Measurements from ENCODE around the gene ROR1. TPM values are rescaled to one million over a fixed set of nuclear protein-coding genes. Genes with fewer than 3 reads are reported as not detected.

ROR1 gene
- total and polyA plus RNA-seq, 2 donors (not counting 1 experiment from before 2014, with no cell fraction given): 0.46 to 16.0 TPM

DNA sequence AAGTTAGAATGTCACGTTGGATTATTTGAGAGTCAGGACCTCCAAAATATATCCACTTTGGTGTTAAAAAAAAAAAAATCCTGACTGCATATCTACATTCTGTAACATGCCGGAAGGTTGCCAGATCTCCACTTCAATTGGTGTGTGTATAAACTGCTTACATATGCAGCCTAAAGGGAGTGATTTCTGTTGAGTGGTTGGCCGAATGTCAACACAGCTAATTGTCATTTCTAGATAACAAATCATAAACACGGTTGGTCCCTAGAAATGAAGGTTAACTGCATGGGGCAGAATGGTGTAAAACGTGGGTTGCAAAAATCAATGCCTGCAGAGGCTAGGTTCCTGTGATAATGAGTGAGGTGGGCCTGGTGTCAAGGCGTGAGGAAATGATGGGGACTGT, 15.0 kb upstream of the ROR1 start:
- Mint-ChIP-seq H3K4me3 (no peak overlapping the region), H3K27ac (no peak overlapping the region), H3K9me3 (ENCODE audit: insufficient read depth) (no peaks in the 10 kb centered on the region), H3K27me3 (peaks cover 5% of the 10 kb centered on the region), H3K4me1 (peaks cover 3% of the 10 kb centered on the region)
- no peak overlapping the region for H3K4me2 ChIP-seq (replicated peaks; ENCODE audit: low read depth, low read length, poor library complexity, severe bottlenecking)
- ChIA-PET POLR2A (interaction anchor here (0.5 kb wide), 1 partner anchor 143 kb away, joined by 6 read pairs; no protein-coding TSS in a partner anchor), CTCF (interaction anchor here (1.1 kb wide), 1 partner anchor 156 kb away, joined by 3 read pairs; no protein-coding TSS in a partner anchor)
- WGBS (ENCODE audit: insufficient coverage): 90% methylated on average over 2 of the region's 6 CpGs
- H2AFZ ChIP-seq (ENCODE audit: insufficient read depth, low read depth, low read length, poor library complexity, severe bottlenecking): no peak overlapping the region
- no peak for ATAC-seq (ENCODE audit: low read depth)
- H3K9me3 ChIP-seq (ENCODE audit: control extremely low read depth in 1 of 3, control insufficient read depth in 2 of 3, insufficient read depth in 1 of 3, low read length in 2 of 3): peaks cover 0 to 2% (median 0%) of the 10 kb centered on the region in 3 donors
- H3K79me2 ChIP-seq (ENCODE audit: control insufficient read depth, insufficient read depth, low read length): no peaks in the 10 kb centered on the region
- intact Hi-C loops (cut with micrococcal nuclease): no loop called here
- DNase-seq: no peak
- H3K9ac ChIP-seq (ENCODE audit: low read length): no peak overlapping the region
- no peaks in the 10 kb centered on the region for H4K20me1 ChIP-seq (ENCODE audit: control insufficient read depth, insufficient read depth, low read length, poor library complexity, severe bottlenecking)
- TF ChIP-seq CTCF (IDR thresholded peaks at IDR 0.05): no peak
- no peak for TF ChIP-seq EZH2 (IDR thresholded peaks at IDR 0.05; ENCODE audit: borderline replicate concordance, insufficient read depth, low read depth, low read length, poor library complexity, severe bottlenecking)
- H3K27me3 ChIP-seq (replicated peaks in 1 of 4; ENCODE audit: control extremely low read depth in 1 of 4, control insufficient read depth in 3 of 4, insufficient read depth in 4 of 4, low read length in 3 of 4): no peaks in the 10 kb centered on the region
- no peak overlapping the region for H3K27ac ChIP-seq (ENCODE audit: low read length in 2 of 2)
- H3K4me1 ChIP-seq (ENCODE audit: control insufficient read depth in 2 of 2, insufficient read depth in 2 of 2, low read length in 2 of 2): no peaks in the 10 kb centered on the region
- H3K36me3 ChIP-seq (replicated peaks in 1 of 2; ENCODE audit: control extremely low read depth in 1 of 2, control insufficient read depth in 1 of 2, extremely low read depth in 1 of 2, insufficient read depth in 2 of 2, low read length in 1 of 2): no peaks in the 10 kb centered on the region
- H3K4me3 ChIP-seq (ENCODE audit: control extremely low read depth in 1 of 5, extremely low read depth in 1 of 5, insufficient read depth in 1 of 5, low read depth in 2 of 5, low read length in 4 of 5): no peak overlapping the region

- no peak overlapping the region for H3K4me3 Mint-ChIP-seq
- Histone ChIP-seq H3K4me2 (replicated peaks; ENCODE audit: low read depth, low read length, poor library complexity, severe bottlenecking) (no peak overlapping the region), H4K20me1 (ENCODE audit: control insufficient read depth, insufficient read depth, low read length, poor library complexity, severe bottlenecking) (no peaks in the 10 kb centered on the region), H3K4me3 (ENCODE audit: control extremely low read depth in 1 of 5, extremely low read depth in 1 of 5, insufficient read depth in 1 of 5, low read depth in 2 of 5, low read length in 4 of 5) (no peak overlapping the region), H3K27me3 (replicated peaks in 1 of 4; ENCODE audit: control extremely low read depth in 1 of 4, control insufficient read depth in 3 of 4, insufficient read depth in 4 of 4, low read length in 3 of 4) (no peaks in the 10 kb centered on the region), H3K9me3 (ENCODE audit: control extremely low read depth in 1 of 3, control insufficient read depth in 2 of 3, insufficient read depth in 1 of 3, low read length in 2 of 3) (peaks cover 0 to 3% (median 0%) of the 10 kb centered on the region in 3 donors), H3K9ac (ENCODE audit: low read length) (no peak overlapping the region), H3K36me3 (replicated peaks in 1 of 2; ENCODE audit: control extremely low read depth in 1 of 2, control insufficient read depth in 1 of 2, extremely low read depth in 1 of 2, insufficient read depth in 2 of 2, low read length in 1 of 2) (no peaks in the 10 kb centered on the region), H2AFZ (ENCODE audit: insufficient read depth, low read depth, low read length, poor library complexity, severe bottlenecking) (no peak overlapping the region), H3K4me1 (ENCODE audit: control insufficient read depth in 2 of 2, insufficient read depth in 2 of 2, low read length in 2 of 2) (no peaks in the 10 kb centered on the region), H3K79me2 (ENCODE audit: control insufficient read depth, insufficient read depth, low read length) (no peaks in the 10 kb centered on the region), H3K27ac (ENCODE audit: low read length in 2 of 2) (no peak overlapping the region)
- DNase-seq (no peak), ATAC-seq (ENCODE audit: low read depth) (no peak)
- no peak overlapping the region for H3K27ac Mint-ChIP-seq
- POLR2A ChIA-PET: no interaction called here
- peaks cover 11% of the 10 kb centered on the region for H3K27me3 Mint-ChIP-seq
- H3K4me1 Mint-ChIP-seq: peaks cover 3% of the 10 kb centered on the region
- TF ChIP-seq CTCF (IDR thresholded peaks at IDR 0.05): no peak
- TF ChIP-seq EZH2 (IDR thresholded peaks at IDR 0.05; ENCODE audit: borderline replicate concordance, insufficient read depth, low read depth, low read length, poor library complexity, severe bottlenecking): no peak
- intact Hi-C loops (cut with micrococcal nuclease): no loop called here
- peaks cover 2% of the 10 kb centered on the region for H3K9me3 Mint-ChIP-seq (ENCODE audit: insufficient read depth)
- CTCF ChIA-PET: interaction anchor here (0.9 to 1.1 kb wide), 2 partner anchors 68 to 156 kb away, joined by 3 read pairs; no protein-coding TSS in a partner anchor
Observed at GRCh38 chr1:63759778-63760177, 14.0 kb upstream of the ROR1 start.
